HL-60 (cell line): Measurements from ENCODE around the gene PRKRA.

Experiments used
- GABPA ChIP-seq: IDR thresholded peaks from 2 replicates; pipeline ENCODE4 v1.6.1; 2012; ENCODE audit warnings: low read depth
- POLR2AphosphoS5 ChIP-seq: IDR thresholded peaks from 2 replicates; pipeline ENCODE4 v1.6.1; 2012; ENCODE audit warnings: low read depth
- SPI1 ChIP-seq: IDR thresholded peaks from 2 replicates; pipeline ENCODE4 v1.6.1; 2012; ENCODE audit warnings: low read depth, mild to moderate bottlenecking, borderline replicate concordance
- TF ChIP-seq, protein P1 (sequence below): IDR thresholded peaks from one replicate; pipeline ENCODE4 v1.5.1; 2011; ENCODE audit warnings: low read length, control low read depth, inconsistent platforms; ENCODE audit not compliant: insufficient read depth
- TF ChIP-seq, protein P2 (sequence below): IDR thresholded peaks from 2 replicates; pipeline ENCODE4 v1.6.1; 2012; ENCODE audit warnings: low read depth; ENCODE audit not compliant: insufficient replicate concordance

DNA sequence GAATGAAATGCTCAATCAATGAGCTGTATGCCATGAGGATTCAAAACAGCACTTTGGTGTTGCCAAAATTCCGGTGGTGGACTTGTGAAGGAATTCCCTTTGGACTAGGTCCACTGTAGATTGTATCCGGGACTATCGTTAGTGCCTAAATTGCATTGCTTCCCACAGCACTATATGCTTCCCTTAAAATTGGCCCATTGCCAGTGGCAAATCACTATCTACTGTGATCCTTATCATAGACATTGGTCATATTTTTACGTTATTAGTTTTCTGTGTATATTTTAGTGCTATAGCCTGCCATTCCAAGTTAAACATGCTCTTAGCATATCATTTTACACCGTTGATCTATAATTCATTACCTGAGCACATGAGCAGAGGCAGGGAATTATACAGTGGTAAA is 1.9 kb upstream of the PRKRA start:
- TF ChIP-seq, protein P1, sequence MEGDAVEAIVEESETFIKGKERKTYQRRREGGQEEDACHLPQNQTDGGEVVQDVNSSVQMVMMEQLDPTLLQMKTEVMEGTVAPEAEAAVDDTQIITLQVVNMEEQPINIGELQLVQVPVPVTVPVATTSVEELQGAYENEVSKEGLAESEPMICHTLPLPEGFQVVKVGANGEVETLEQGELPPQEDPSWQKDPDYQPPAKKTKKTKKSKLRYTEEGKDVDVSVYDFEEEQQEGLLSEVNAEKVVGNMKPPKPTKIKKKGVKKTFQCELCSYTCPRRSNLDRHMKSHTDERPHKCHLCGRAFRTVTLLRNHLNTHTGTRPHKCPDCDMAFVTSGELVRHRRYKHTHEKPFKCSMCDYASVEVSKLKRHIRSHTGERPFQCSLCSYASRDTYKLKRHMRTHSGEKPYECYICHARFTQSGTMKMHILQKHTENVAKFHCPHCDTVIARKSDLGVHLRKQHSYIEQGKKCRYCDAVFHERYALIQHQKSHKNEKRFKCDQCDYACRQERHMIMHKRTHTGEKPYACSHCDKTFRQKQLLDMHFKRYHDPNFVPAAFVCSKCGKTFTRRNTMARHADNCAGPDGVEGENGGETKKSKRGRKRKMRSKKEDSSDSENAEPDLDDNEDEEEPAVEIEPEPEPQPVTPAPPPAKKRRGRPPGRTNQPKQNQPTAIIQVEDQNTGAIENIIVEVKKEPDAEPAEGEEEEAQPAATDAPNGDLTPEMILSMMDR = no peak
- TF ChIP-seq, protein P2, sequence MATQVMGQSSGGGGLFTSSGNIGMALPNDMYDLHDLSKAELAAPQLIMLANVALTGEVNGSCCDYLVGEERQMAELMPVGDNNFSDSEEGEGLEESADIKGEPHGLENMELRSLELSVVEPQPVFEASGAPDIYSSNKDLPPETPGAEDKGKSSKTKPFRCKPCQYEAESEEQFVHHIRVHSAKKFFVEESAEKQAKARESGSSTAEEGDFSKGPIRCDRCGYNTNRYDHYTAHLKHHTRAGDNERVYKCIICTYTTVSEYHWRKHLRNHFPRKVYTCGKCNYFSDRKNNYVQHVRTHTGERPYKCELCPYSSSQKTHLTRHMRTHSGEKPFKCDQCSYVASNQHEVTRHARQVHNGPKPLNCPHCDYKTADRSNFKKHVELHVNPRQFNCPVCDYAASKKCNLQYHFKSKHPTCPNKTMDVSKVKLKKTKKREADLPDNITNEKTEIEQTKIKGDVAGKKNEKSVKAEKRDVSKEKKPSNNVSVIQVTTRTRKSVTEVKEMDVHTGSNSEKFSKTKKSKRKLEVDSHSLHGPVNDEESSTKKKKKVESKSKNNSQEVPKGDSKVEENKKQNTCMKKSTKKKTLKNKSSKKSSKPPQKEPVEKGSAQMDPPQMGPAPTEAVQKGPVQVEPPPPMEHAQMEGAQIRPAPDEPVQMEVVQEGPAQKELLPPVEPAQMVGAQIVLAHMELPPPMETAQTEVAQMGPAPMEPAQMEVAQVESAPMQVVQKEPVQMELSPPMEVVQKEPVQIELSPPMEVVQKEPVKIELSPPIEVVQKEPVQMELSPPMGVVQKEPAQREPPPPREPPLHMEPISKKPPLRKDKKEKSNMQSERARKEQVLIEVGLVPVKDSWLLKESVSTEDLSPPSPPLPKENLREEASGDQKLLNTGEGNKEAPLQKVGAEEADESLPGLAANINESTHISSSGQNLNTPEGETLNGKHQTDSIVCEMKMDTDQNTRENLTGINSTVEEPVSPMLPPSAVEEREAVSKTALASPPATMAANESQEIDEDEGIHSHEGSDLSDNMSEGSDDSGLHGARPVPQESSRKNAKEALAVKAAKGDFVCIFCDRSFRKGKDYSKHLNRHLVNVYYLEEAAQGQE = no peak
- TF ChIP-seq POLR2AphosphoS5 (no peak), GABPA (no peak), SPI1 (no peak)
